ENCODE results near the gene UGT1A10. TPM values are rescaled to one million over a fixed set of nuclear protein-coding genes. Genes with fewer than 3 reads are reported as not detected.

UGT1A10 gene
- total RNA-seq, 1 experiment from 2014 or later: not detected

DNA sequence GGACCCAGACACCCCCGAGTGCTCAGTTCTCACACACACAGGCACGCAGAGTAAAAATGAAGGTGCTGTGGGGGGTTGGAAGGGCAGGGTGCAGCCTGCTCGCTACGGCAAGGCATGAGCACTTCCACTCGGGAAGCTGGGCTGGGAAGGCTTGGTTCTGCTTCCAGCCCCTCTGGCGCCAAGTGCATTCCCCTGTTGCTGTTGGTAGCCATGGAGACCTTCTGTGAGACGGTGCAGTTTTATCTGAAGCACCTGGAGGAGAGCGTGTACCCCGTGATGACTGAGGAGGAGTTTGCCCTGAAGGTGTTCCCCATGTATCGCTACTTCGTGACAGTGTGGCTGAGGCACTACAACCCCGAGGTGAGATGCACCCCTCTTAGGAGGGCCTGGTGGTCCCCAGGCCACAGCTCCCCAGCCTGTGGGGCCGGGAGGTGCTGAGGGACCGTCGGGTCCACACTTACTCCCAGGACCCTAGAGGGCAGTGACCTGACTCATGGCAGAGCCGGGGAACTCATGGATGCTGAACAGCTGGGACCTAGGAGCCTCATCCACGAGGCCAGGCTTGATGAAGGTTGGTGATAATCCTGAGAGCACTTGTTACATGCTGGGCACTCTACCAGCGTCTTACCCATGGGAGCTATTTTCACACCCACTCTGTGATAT is 157.3 kb downstream of the UGT1A10 start:
- Histone ChIP-seq H3K56ac (ENCODE audit: insufficient read length, low read depth, low read length) (no peak overlapping the region), H3K79me2 (ENCODE audit: insufficient read depth, low read length) (no peaks in the 10 kb centered on the region), H4K5ac (ENCODE audit: insufficient read length, low read depth, low read length) (no peak overlapping the region), H3K23me2 (ENCODE audit: insufficient read length, low read depth, low read length, poor library complexity, severe bottlenecking) (no peaks in the 10 kb centered on the region), H3K27me3 (ENCODE audit: insufficient read depth, low read length) (no peaks in the 10 kb centered on the region), H3K27ac (ENCODE audit: insufficient read length, low read depth, low read length) (no peak overlapping the region), H3K9ac (ENCODE audit: extremely low read depth, insufficient read length, low read length) (no peak overlapping the region), H3K18ac (ENCODE audit: insufficient read length, low read depth, low read length) (no peak overlapping the region), H3K4me1 (ENCODE audit: insufficient read depth, low read length) (no peaks in the 10 kb centered on the region), H2BK120ac (ENCODE audit: low read depth, low read length, poor library complexity, severe bottlenecking) (no peak overlapping the region), H2AK5ac (ENCODE audit: insufficient read length, low read length) (no peak overlapping the region), H2BK20ac (ENCODE audit: low read depth, low read length, poor library complexity, severe bottlenecking) (no peak overlapping the region), H2BK12ac (ENCODE audit: insufficient read length, low read depth, low read length) (no peak overlapping the region), H2AFZ (ENCODE audit: low read length) (no peak overlapping the region), H3K4ac (ENCODE audit: low read depth, low read length) (no peak overlapping the region), H3K79me1 (ENCODE audit: insufficient read depth, low read depth, low read length, poor library complexity, severe bottlenecking) (no peaks in the 10 kb centered on the region), H4K91ac (ENCODE audit: insufficient read length, low read depth, low read length) (no peak overlapping the region), H4K8ac (replicated peaks; ENCODE audit: insufficient read length, low read depth, low read length) (no peak overlapping the region), H3K9me3 (ENCODE audit: control insufficient read depth, low read depth, low read length) (no peaks in the 10 kb centered on the region), H2BK5ac (ENCODE audit: insufficient read length, low read length) (no peak overlapping the region), H3T11ph (ENCODE audit: low read length) (no peak overlapping the region), H3K23ac (ENCODE audit: insufficient read length, low read depth, low read length) (no peak overlapping the region), H4K20me1 (ENCODE audit: control insufficient read depth, insufficient read depth, insufficient read length) (no peaks in the 10 kb centered on the region), H2BK15ac (ENCODE audit: low read depth, low read length) (no peak overlapping the region), H3K14ac (ENCODE audit: insufficient read depth, low read length) (no peak overlapping the region; the same call in 1 of the 2 replicates), H3K4me2 (ENCODE audit: insufficient read depth, insufficient read length, low read length) (no peak overlapping the region)
- peaks cover 0 to 3% of the 10 kb centered on the region in 2 experiments; a peak in 3 of 5 replicates for H3K9me3 Mint-ChIP-seq
- peaks cover 14% of the 10 kb centered on the region for H3K27me3 Mint-ChIP-seq (ENCODE audit: low read depth)
- no peak overlapping the region; a peak in 1 of 7 replicates for H3K27ac Mint-ChIP-seq
- TF ChIP-seq, protein P1, sequence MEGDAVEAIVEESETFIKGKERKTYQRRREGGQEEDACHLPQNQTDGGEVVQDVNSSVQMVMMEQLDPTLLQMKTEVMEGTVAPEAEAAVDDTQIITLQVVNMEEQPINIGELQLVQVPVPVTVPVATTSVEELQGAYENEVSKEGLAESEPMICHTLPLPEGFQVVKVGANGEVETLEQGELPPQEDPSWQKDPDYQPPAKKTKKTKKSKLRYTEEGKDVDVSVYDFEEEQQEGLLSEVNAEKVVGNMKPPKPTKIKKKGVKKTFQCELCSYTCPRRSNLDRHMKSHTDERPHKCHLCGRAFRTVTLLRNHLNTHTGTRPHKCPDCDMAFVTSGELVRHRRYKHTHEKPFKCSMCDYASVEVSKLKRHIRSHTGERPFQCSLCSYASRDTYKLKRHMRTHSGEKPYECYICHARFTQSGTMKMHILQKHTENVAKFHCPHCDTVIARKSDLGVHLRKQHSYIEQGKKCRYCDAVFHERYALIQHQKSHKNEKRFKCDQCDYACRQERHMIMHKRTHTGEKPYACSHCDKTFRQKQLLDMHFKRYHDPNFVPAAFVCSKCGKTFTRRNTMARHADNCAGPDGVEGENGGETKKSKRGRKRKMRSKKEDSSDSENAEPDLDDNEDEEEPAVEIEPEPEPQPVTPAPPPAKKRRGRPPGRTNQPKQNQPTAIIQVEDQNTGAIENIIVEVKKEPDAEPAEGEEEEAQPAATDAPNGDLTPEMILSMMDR (conservative IDR thresholded peaks at IDR 0.05): no peak
- no peak overlapping the region for H3K4me3 Mint-ChIP-seq
- H3K36me3 Mint-ChIP-seq (ENCODE audit: insufficient read depth in 1 of 3, low read depth in 3 of 3): no peaks in the 10 kb centered on the region; a peak in 1 of 7 replicates
- no CpG with 5 or more reads among the region's 18 CpGs for WGBS (ENCODE audit: extremely low coverage, insufficient read length, low lambda C conversion rate)
- DNase-seq: peak; percentile 21
- H3K4me1 Mint-ChIP-seq: no peaks in the 10 kb centered on the region
